VCaP (cell line): Measurements from ENCODE around the gene CDH12.

Experiments
- H3K27ac ChIP-seq: fragments of 450-650 bp; 2 replicates; pipeline ENCODE4 v1.5.1; 2017
- CTCF ChIP-seq: fragments of 450-650 bp; conservative IDR thresholded peaks from 2 replicates; pipeline ENCODE4 v1.5.1; 2017; ENCODE audit warnings: mild to moderate bottlenecking, moderate library complexity

CDH12 gene

GRCh38 chr5:22722491-22722890 is 130.7 kb downstream of the CDH12 start:
- no peak for TF ChIP-seq CTCF
- H3K27ac ChIP-seq: no peak overlapping the region

GRCh38 chr5:22722056-22722455 is 131.1 kb downstream of the CDH12 start:
- H3K27ac ChIP-seq: no peak overlapping the region
- no peak for TF ChIP-seq CTCF

GRCh38 chr5:22719842-22720241 is 133.3 kb downstream of the CDH12 start:
- TF ChIP-seq CTCF: no peak
- no peak overlapping the region for H3K27ac ChIP-seq

- no peak for TF ChIP-seq CTCF
These were observed 142.5 kb downstream of the CDH12 start for GRCh38 chr5:22710660-22711059.

DNA sequence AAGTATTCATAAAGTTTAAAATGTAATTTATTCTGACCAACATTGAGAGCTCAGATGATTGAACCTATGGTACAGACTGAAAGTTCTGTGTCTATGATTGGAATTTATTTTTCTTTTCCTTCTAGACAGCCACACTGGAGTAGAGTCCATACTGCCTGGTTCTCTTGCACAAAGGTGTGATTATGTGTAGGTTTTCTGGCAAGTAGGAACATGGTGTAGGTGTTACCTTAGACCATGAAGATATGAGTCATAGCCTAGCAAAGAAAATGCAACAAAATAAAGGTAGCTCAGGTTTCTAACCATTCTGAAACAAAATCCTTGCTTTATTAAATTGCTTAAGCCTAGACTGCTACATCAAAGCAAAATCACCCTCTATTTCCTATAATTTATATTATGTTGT is 143.4 kb downstream of the CDH12 start:
- no peak for TF ChIP-seq CTCF
- no peak overlapping the region for H3K27ac ChIP-seq

More at GRCh38 chr5:22710660-22711059, 142.5 kb downstream of the CDH12 start:
- H3K27ac ChIP-seq: no peak overlapping the region

- peak; percentile 22; the same call in 1 of the 2 replicates for TF ChIP-seq CTCF
- H3K27ac ChIP-seq: no peak overlapping the region
These were observed 144.3 kb downstream of the CDH12 start for GRCh38 chr5:22708770-22709328.

GRCh38 chr5:22706901-22707300 is 146.2 kb downstream of the CDH12 start:
- H3K27ac ChIP-seq: no peak overlapping the region
- no peak for TF ChIP-seq CTCF
